IMR-90 (cell line): ENCODE data around the gene CYTH4.

Experiments
- FOS ChIP-seq: fragments of 150-350 bp; IDR thresholded peaks from 2 replicates; pipeline ENCODE4 v1.6.1; 2016; ENCODE audit warnings: low read depth, low read length
- POLR2A ChIP-seq: IDR thresholded peaks from 2 replicates; pipeline ENCODE4 v1.6.1; 2012; ENCODE audit warnings: mild to moderate bottlenecking, low read depth, low read length
- RCOR1 ChIP-seq: IDR thresholded peaks from 2 replicates; pipeline ENCODE4 v1.6.1; 2012; ENCODE audit warnings: mild to moderate bottlenecking, low read length, improper control_type of control experiment; ENCODE audit not compliant: insufficient replicate concordance
- SMC3 ChIP-seq: fragments of 150-350 bp; IDR thresholded peaks from 2 replicates; pipeline ENCODE4 v1.6.1; 2016; ENCODE audit warnings: low read depth, mild to moderate bottlenecking, antibody characterized with exemption, low read length, moderate library complexity
- TF ChIP-seq, protein P1 (sequence below): conservative IDR thresholded peaks from 2 replicates; pipeline ENCODE4 v1.5.1; 2012; ENCODE audit warnings: mild to moderate bottlenecking, low read depth, low read length, improper control_type of control experiment

DNA sequence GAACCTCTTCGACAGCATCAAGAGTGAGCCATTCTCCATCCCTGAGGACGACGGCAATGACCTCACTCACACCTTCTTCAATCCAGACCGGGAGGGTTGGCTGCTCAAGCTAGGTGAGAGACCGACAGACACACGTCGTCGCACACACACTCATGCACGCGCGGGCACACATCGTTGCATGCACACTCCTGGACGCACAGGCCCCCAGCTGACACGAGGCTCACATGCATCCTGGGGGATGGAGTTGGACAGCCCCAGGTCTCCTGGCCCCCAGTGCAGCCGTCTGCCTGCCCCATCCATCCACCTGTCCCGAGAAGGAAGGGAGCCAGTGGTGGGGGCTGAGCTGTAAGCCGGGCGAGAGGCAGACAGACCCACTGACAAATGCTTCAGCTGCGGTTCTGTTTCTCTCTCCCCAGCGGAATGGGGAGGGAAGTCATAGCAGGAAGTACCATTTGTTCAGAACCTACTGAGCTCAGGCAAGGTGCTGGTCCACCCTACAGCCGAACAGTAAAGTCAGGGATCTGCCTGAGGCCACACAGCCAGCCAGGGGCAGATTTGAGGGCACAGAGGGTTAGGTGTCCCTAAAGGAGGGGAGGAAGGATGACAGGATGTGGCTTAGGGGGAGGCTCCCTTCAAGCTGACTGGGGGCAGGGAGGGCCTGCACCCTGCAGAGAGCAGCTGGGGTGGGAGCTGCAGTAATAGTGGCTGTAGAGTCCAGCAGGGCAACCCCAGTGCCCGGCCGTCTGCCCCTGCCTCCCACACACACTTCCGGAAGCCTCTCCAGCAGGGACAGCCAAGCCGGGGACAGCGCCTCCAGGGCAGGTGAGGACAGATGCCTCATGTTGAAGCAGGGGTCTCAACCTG is 27.1 kb downstream of the CYTH4 start:
- TF ChIP-seq POLR2A, result no peak
- TF ChIP-seq FOS, result no peak
- TF ChIP-seq, protein P1, sequence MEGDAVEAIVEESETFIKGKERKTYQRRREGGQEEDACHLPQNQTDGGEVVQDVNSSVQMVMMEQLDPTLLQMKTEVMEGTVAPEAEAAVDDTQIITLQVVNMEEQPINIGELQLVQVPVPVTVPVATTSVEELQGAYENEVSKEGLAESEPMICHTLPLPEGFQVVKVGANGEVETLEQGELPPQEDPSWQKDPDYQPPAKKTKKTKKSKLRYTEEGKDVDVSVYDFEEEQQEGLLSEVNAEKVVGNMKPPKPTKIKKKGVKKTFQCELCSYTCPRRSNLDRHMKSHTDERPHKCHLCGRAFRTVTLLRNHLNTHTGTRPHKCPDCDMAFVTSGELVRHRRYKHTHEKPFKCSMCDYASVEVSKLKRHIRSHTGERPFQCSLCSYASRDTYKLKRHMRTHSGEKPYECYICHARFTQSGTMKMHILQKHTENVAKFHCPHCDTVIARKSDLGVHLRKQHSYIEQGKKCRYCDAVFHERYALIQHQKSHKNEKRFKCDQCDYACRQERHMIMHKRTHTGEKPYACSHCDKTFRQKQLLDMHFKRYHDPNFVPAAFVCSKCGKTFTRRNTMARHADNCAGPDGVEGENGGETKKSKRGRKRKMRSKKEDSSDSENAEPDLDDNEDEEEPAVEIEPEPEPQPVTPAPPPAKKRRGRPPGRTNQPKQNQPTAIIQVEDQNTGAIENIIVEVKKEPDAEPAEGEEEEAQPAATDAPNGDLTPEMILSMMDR, result no peak
- TF ChIP-seq SMC3, result no peak
- no peak for TF ChIP-seq RCOR1
